Upper lobe of left lung (tissue), 4 donors: Measurements from ENCODE around the gene PSMB5.

Experiments used
- CTCF ChIP-seq, 6 experiments: fragments of 450-650 bp in 4 of 6; fragments of 200-600 bp in 2 of 6; sonication (generic) in 2 of 6; IDR thresholded peaks; one replicate each; pipeline ENCODE4 v1.5.1; 2016 to 2019; ENCODE audit warnings: antibody characterized with exemption in 6 of 6
- EP300 ChIP-seq, 4 donors: sonication (generic); formaldehyde crosslinking; IDR thresholded peaks; one replicate each; pipeline ENCODE4 v1.5.1; 2017; ENCODE audit warnings: antibody characterized with exemption in 4 of 4, control low read depth in 2 of 4
- POLR2AphosphoS5 ChIP-seq, 2 donors: sonication (generic); formaldehyde crosslinking; IDR thresholded peaks; one replicate each; pipeline ENCODE4 v1.5.1; 2017; ENCODE audit warnings: antibody characterized with exemption in 2 of 2

GRCh38 chr14:23066855-23067744 is 32.4 kb upstream of the PSMB5 start:
- TF ChIP-seq CTCF (IDR thresholded peaks at IDR 0.05) = no peak
- TF ChIP-seq POLR2AphosphoS5 (IDR thresholded peaks at IDR 0.05) = no peak
- TF ChIP-seq EP300 (IDR thresholded peaks at IDR 0.05) = no peak
